Measurements from ENCODE around the gene POC1A.

POC1A gene

GRCh38 chr3:52050571-52050970, 103.7 kb downstream of the POC1A start:
- Histone ChIP-seq H3K9me3 (ENCODE audit: control insufficient read depth, insufficient read depth, low read length) (no peaks in the 10 kb centered on the region), H3K4me3 (ENCODE audit: low read length) (no peak overlapping the region), H4K20me1 (ENCODE audit: control insufficient read depth, insufficient read depth, low read depth, low read length) (0 out of 2 replicates have a peak, but pooled peaks cover 4% of the 10 kb centered on the region), H3K9me2 (replicated peaks; ENCODE audit: control insufficient read depth, low read length) (no peaks in the 10 kb centered on the region), H3K4me1 (ENCODE audit: control insufficient read depth, low read length) (peaks cover 29% of the 10 kb centered on the region), H3K4me2 (ENCODE audit: low read length) (no peak overlapping the region), H3K79me2 (ENCODE audit: control insufficient read depth, low read length) (peaks cover 45% of the 10 kb centered on the region), H3F3A (ENCODE audit: control insufficient read depth, insufficient read depth) (peaks cover 12% of the 10 kb centered on the region), H3K27ac (ENCODE audit: low read depth, low read length) (no peak overlapping the region), H3K27me3 (ENCODE audit: control insufficient read depth, low read length) (no peaks in the 10 kb centered on the region), H3K36me3 (ENCODE audit: control insufficient read depth, low read length) (peaks cover 54% of the 10 kb centered on the region)
- TF ChIP-seq CTCF (IDR thresholded peaks at IDR 0.05; ENCODE audit: low read depth, low read length, poor library complexity, severe bottlenecking) (no peak), EZH2phosphoT487 (IDR thresholded peaks at IDR 0.05; ENCODE audit: borderline replicate concordance, low read length) (no peak)

GRCh38 chr3:52049503-52049902, 104.7 kb downstream of the POC1A start:
- no peak overlapping the region for H3K27ac ChIP-seq (ENCODE audit: low read depth, low read length)
- peaks cover 35% of the 10 kb centered on the region for H3K79me2 ChIP-seq (ENCODE audit: control insufficient read depth, low read length)
- H3K4me3 ChIP-seq (ENCODE audit: low read length) = no peak overlapping the region
- TF ChIP-seq CTCF (IDR thresholded peaks at IDR 0.05; ENCODE audit: low read depth, low read length, poor library complexity, severe bottlenecking) (no peak), EZH2phosphoT487 (IDR thresholded peaks at IDR 0.05; ENCODE audit: borderline replicate concordance, low read length) (no peak)
- H3K27me3 ChIP-seq (ENCODE audit: control insufficient read depth, low read length) = no peaks in the 10 kb centered on the region
- H3K4me1 ChIP-seq (ENCODE audit: control insufficient read depth, low read length) = peaks cover 25% of the 10 kb centered on the region
- no peak overlapping the region for H3K4me2 ChIP-seq (ENCODE audit: low read length)
- peaks cover 12% of the 10 kb centered on the region for H3F3A ChIP-seq (ENCODE audit: control insufficient read depth, insufficient read depth)
- peaks cover 51% of the 10 kb centered on the region for H3K36me3 ChIP-seq (ENCODE audit: control insufficient read depth, low read length)
- no peaks in the 10 kb centered on the region for H3K9me2 ChIP-seq (replicated peaks; ENCODE audit: control insufficient read depth, low read length)
- H3K9me3 ChIP-seq (ENCODE audit: control insufficient read depth, insufficient read depth, low read length) = no peaks in the 10 kb centered on the region
- H4K20me1 ChIP-seq (ENCODE audit: control insufficient read depth, insufficient read depth, low read depth, low read length) = 0 out of 2 replicates have a peak, but pooled peaks cover 4% of the 10 kb centered on the region

GRCh38 chr3:52047295-52047960, 106.8 kb downstream of the POC1A start:
- H4K20me1 ChIP-seq (ENCODE audit: control insufficient read depth, insufficient read depth, low read depth, low read length) = no peaks in the 10 kb centered on the region
- peaks cover 31% of the 10 kb centered on the region for H3K36me3 ChIP-seq (ENCODE audit: control insufficient read depth, low read length)
- no peak overlapping the region for H3K4me3 ChIP-seq (ENCODE audit: low read length)
- no peaks in the 10 kb centered on the region for H3K9me3 ChIP-seq (ENCODE audit: control insufficient read depth, insufficient read depth, low read length)
- H3K27me3 ChIP-seq (ENCODE audit: control insufficient read depth, low read length) = no peaks in the 10 kb centered on the region
- no peak overlapping the region for H3K27ac ChIP-seq (ENCODE audit: low read depth, low read length)
- TF ChIP-seq CTCF (IDR thresholded peaks at IDR 0.05; ENCODE audit: low read depth, low read length, poor library complexity, severe bottlenecking) (no peak), EZH2phosphoT487 (IDR thresholded peaks at IDR 0.05; ENCODE audit: borderline replicate concordance, low read length) (no peak)
- H3F3A ChIP-seq (ENCODE audit: control insufficient read depth, insufficient read depth) = 0 out of 2 replicates have a peak, but pooled peaks cover 3% of the 10 kb centered on the region
- H3K4me1 ChIP-seq (ENCODE audit: control insufficient read depth, low read length) = peaks cover 5% of the 10 kb centered on the region
- H3K4me2 ChIP-seq (ENCODE audit: low read length) = no peak overlapping the region
- H3K9me2 ChIP-seq (replicated peaks; ENCODE audit: control insufficient read depth, low read length) = no peaks in the 10 kb centered on the region
- H3K79me2 ChIP-seq (ENCODE audit: control insufficient read depth, low read length) = peaks cover 14% of the 10 kb centered on the region
